ENCODE results near the gene BCL7C.

DNA sequence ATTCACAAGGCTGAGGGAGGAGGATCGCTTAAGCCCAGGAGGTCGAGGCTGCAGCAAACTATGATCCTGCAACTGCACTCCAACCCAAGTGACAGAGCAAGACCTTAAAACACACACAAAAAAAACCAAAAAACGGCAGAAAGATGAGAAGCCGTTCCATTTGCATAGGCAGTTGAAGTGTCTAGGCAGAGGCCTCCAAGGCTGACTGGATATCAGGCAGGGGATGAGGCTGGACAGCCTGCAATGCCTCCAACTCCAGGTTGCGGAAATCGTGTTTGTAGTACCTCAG lies 27.5 kb upstream of the BCL7C start:
- TF ChIP-seq, protein P1, sequence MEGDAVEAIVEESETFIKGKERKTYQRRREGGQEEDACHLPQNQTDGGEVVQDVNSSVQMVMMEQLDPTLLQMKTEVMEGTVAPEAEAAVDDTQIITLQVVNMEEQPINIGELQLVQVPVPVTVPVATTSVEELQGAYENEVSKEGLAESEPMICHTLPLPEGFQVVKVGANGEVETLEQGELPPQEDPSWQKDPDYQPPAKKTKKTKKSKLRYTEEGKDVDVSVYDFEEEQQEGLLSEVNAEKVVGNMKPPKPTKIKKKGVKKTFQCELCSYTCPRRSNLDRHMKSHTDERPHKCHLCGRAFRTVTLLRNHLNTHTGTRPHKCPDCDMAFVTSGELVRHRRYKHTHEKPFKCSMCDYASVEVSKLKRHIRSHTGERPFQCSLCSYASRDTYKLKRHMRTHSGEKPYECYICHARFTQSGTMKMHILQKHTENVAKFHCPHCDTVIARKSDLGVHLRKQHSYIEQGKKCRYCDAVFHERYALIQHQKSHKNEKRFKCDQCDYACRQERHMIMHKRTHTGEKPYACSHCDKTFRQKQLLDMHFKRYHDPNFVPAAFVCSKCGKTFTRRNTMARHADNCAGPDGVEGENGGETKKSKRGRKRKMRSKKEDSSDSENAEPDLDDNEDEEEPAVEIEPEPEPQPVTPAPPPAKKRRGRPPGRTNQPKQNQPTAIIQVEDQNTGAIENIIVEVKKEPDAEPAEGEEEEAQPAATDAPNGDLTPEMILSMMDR (IDR thresholded peaks at IDR 0.05; ENCODE audit: low read depth, low read length, poor library complexity, severe bottlenecking), result no peak
- no peak for TF ChIP-seq EZH2phosphoT487 (IDR thresholded peaks at IDR 0.05; ENCODE audit: borderline replicate concordance, low read length)
